Caco-2 (cell line): Measurements from ENCODE around the gene MUC20. TPM values are rescaled to one million over a fixed set of nuclear protein-coding genes. Genes with fewer than 3 reads are reported as not detected.

ENCODE experiments used
- BruUV-seq: library from RNA; stranded (reverse); fragments of 400-500 nt; replicated peaks from 2 replicates; lab custom pipeline; 2021; lab: Mats Ljungman, UMichigan
- CTCF ChIA-PET: fragments of 300-600 bp; sonication (Branson Sonifier 250); formaldehyde crosslinking; loops from one replicate; lab custom pipeline; 2022; ENCODE audit warnings: antibody characterized with exemption; lab: Charles Lee
- POLR2A ChIA-PET: fragments of 300-600 bp; sonication (Branson Sonifier 250); formaldehyde crosslinking; loops from one replicate; lab custom pipeline; 2022; ENCODE audit warnings: antibody characterized with exemption; lab: Charles Lee
- DNase-seq, 2 experiments: peaks; one replicate each; pipeline versions ENCODE4 v3.0.0 to v3.0.0-alpha.2; 2020 to 2022
- H3K27me3 ChIP-seq: replicated peaks from 2 replicates; pipeline ENCODE4 v1.6.0; 2011; ENCODE audit warnings: low read length; ENCODE audit not compliant: control insufficient read depth, insufficient read depth
- H3K36me3 ChIP-seq: 2 replicates; pipeline ENCODE4 v1.5.1; 2011; ENCODE audit warnings: low read length; ENCODE audit not compliant: control insufficient read depth, insufficient read depth
- H3K4me1 ChIP-seq: fragments of 250-450 bp; sonication (Bioruptor Pico); 2 replicates; pipeline ENCODE4 v1.5.1; 2020; ENCODE audit warnings: mild to moderate bottlenecking
- H3K4me3 ChIP-seq: 2 replicates; pipeline ENCODE4 v1.5.1; 2011; ENCODE audit warnings: low read depth, mild to moderate bottlenecking, control low read depth, low read length
- H3K9me3 ChIP-seq: fragments of 250-450 bp; sonication (Bioruptor Pico); 2 replicates; pipeline ENCODE4 v1.5.1; 2020; ENCODE audit warnings: mild to moderate bottlenecking, moderate library complexity
- H3K27ac Mint-ChIP-seq: one replicate; pipeline ENCODE4 v1.8.0; 2022; ENCODE audit warnings: mixed read lengths; ENCODE audit not compliant: unreplicated experiment
- H3K27me3 Mint-ChIP-seq: one replicate; pipeline ENCODE4 v1.8.0; 2022; ENCODE audit warnings: mixed read lengths; ENCODE audit not compliant: insufficient read depth, unreplicated experiment
- H3K36me3 Mint-ChIP-seq: one replicate; pipeline ENCODE4 v1.8.0; 2022; ENCODE audit warnings: mild to moderate bottlenecking, mixed read lengths; ENCODE audit not compliant: insufficient read depth, unreplicated experiment
- H3K4me1 Mint-ChIP-seq: one replicate; pipeline ENCODE4 v1.8.0; 2022; ENCODE audit warnings: low read depth, mixed read lengths; ENCODE audit not compliant: unreplicated experiment
- H3K4me3 Mint-ChIP-seq: one replicate; pipeline ENCODE4 v1.8.0; 2022; ENCODE audit warnings: mild to moderate bottlenecking, moderate library complexity, mixed read lengths; ENCODE audit not compliant: unreplicated experiment
- H3K9me3 Mint-ChIP-seq: one replicate; pipeline ENCODE4 v1.8.0; 2022; ENCODE audit warnings: mixed read lengths; ENCODE audit not compliant: unreplicated experiment
- CTCF ChIP-seq, 2 experiments: fragments of 200-600 bp in 1 of 2; IDR thresholded peaks; 1 replicate in 1 of 2; 2 replicates in 1 of 2; pipeline versions ENCODE4 v1.5.1 to v1.8.0; 2011 to 2022; ENCODE audit warnings: antibody characterized with exemption in 1 of 2, control low read depth in 1 of 2, inconsistent platforms in 1 of 2, low read depth in 1 of 2, low read length in 1 of 2, mild to moderate bottlenecking in 1 of 2, moderate library complexity in 1 of 2; ENCODE audit not compliant: insufficient read depth in 1 of 2, severe bottlenecking in 1 of 2, unreplicated experiment in 1 of 2
- intact Hi-C: fragments of 100-400 bp; cut with micrococcal nuclease; formaldehyde crosslinking; loops from one replicate; pipeline ENCODE4 v1.10.0; 2022; ENCODE audit not compliant: unreplicated experiment
- total RNA-seq: library from RNA; stranded (reverse); gene quantifications from 2 replicates; pipeline ENCODE4 v1.2.3, GENCODE V29; 2022

The MUC20 gene
- total RNA-seq, 1 experiment from 2014 or later: 0.88 TPM

- Histone ChIP-seq H3K4me3 (no peak overlapping the region), H3K27me3 (no peaks in the 10 kb centered on the region), H3K4me1 (peaks cover 33% of the 10 kb centered on the region), H3K36me3 (no peaks in the 10 kb centered on the region), H3K9me3 (no peaks in the 10 kb centered on the region)
- Mint-ChIP-seq H3K9me3 (no peaks in the 10 kb centered on the region), H3K4me1 (peaks cover 35% of the 10 kb centered on the region), H3K27me3 (no peaks in the 10 kb centered on the region), H3K4me3 (no peak overlapping the region), H3K36me3 (no peaks in the 10 kb centered on the region), H3K27ac (no peak overlapping the region)
- intact Hi-C loops: no loop called here
- TF ChIP-seq CTCF (IDR thresholded peaks at IDR 0.05; ENCODE audit: insufficient read depth in 1 of 2, low read depth in 1 of 2, low read length in 1 of 2, severe bottlenecking in 1 of 2, unreplicated experiment in 1 of 2): no peak
- DNase-seq: no peak
- BruUV-seq: no TSS peak
- CTCF ChIA-PET: no interaction called here
- POLR2A ChIA-PET: no interaction called here
Observed at GRCh38 chr3:195715134-195715533, 5.6 kb upstream of the MUC20 start.

- ChIA-PET POLR2A (no interaction called here), CTCF (no interaction called here)
- H3K36me3 Mint-ChIP-seq: no peaks in the 10 kb centered on the region
- Histone ChIP-seq H3K36me3 (no peaks in the 10 kb centered on the region), H3K4me1 (peaks cover 38% of the 10 kb centered on the region), H3K9me3 (no peaks in the 10 kb centered on the region), H3K4me3 (no peak overlapping the region), H3K27me3 (no peaks in the 10 kb centered on the region)
- no peaks in the 10 kb centered on the region for H3K9me3 Mint-ChIP-seq
- intact Hi-C loops: no loop called here
- peaks cover 40% of the 10 kb centered on the region for H3K4me1 Mint-ChIP-seq
- no TSS peak for BruUV-seq
- no peaks in the 10 kb centered on the region for H3K27me3 Mint-ChIP-seq
- H3K27ac Mint-ChIP-seq: no peak overlapping the region
- TF ChIP-seq CTCF (IDR thresholded peaks at IDR 0.05; ENCODE audit: insufficient read depth in 1 of 2, low read depth in 1 of 2, low read length in 1 of 2, severe bottlenecking in 1 of 2, unreplicated experiment in 1 of 2): no peak
- peak in 1 of 2 experiments; percentile 69 for DNase-seq
- no peak overlapping the region for H3K4me3 Mint-ChIP-seq
Observed at GRCh38 chr3:195715583-195716266, 5.1 kb upstream of the MUC20 start.

- CTCF ChIA-PET: interaction anchor here (0.6 kb wide), 1 partner anchor 364 kb away, joined by 3 read pairs; no protein-coding TSS in a partner anchor
- H3K27me3 ChIP-seq: no peaks in the 10 kb centered on the region
- intact Hi-C loops: no loop called here
- H3K27me3 Mint-ChIP-seq: no peaks in the 10 kb centered on the region
- peak overlapping the region; percentile 1 for H3K27ac Mint-ChIP-seq
- H3K36me3 ChIP-seq: no peaks in the 10 kb centered on the region
- H3K4me3 Mint-ChIP-seq: no peak overlapping the region
- H3K4me3 ChIP-seq: no peak overlapping the region
- TF ChIP-seq CTCF (IDR thresholded peaks at IDR 0.05; ENCODE audit: insufficient read depth in 1 of 2, low read depth in 1 of 2, low read length in 1 of 2, severe bottlenecking in 1 of 2, unreplicated experiment in 1 of 2): no peak
- H3K4me1 Mint-ChIP-seq: peaks cover 46% of the 10 kb centered on the region
- BruUV-seq: no TSS peak
- no peaks in the 10 kb centered on the region for H3K9me3 Mint-ChIP-seq
- no peak for DNase-seq
- no peaks in the 10 kb centered on the region for H3K36me3 Mint-ChIP-seq
- H3K9me3 ChIP-seq: no peaks in the 10 kb centered on the region
- peaks cover 43% of the 10 kb centered on the region for H3K4me1 ChIP-seq
- POLR2A ChIA-PET: interaction anchor here (0.6 kb wide), 1 partner anchor 9 kb away, joined by 3 read pairs; no protein-coding TSS in a partner anchor
Observed at GRCh38 chr3:195717416-195717815, 3.4 kb upstream of the MUC20 start.
